ENCODE results near the gene CCDC197. TPM values are rescaled to one million over a fixed set of nuclear protein-coding genes. Genes with fewer than 3 reads are reported as not detected.

Gene CCDC197
- total RNA-seq, 1 experiment from 2014 or later = not detected

- no peak for DNase-seq (ENCODE audit: extremely low read depth, low read depth)
Measured at GRCh38 chr14:94038921-94039629, 42.0 kb downstream of the CCDC197 start.

GRCh38 chr14:94040247-94040646 is 43.1 kb downstream of the CCDC197 start:
- no peak for DNase-seq (ENCODE audit: extremely low read depth, low read depth)

- DNase-seq (ENCODE audit: extremely low read depth, low read depth) = no peak
Measured at GRCh38 chr14:94040796-94041195, 43.7 kb downstream of the CCDC197 start.

- no peak for DNase-seq (ENCODE audit: extremely low read depth, low read depth)
Measured at GRCh38 chr14:94041551-94042346, 44.6 kb downstream of the CCDC197 start.

- DNase-seq (ENCODE audit: extremely low read depth, low read depth) = no peak
Measured at GRCh38 chr14:94042433-94043091, 45.5 kb downstream of the CCDC197 start.

GRCh38 chr14:94043111-94043755 is 46.1 kb downstream of the CCDC197 start:
- no peak for DNase-seq (ENCODE audit: extremely low read depth, low read depth)

- DNase-seq (ENCODE audit: extremely low read depth, low read depth) = no peak
Measured at GRCh38 chr14:94043756-94044475, 46.8 kb downstream of the CCDC197 start.

- no peak for DNase-seq (ENCODE audit: extremely low read depth, low read depth)
Measured at GRCh38 chr14:94044476-94045091, 47.5 kb downstream of the CCDC197 start.

- no peak for DNase-seq (ENCODE audit: extremely low read depth, low read depth)
Measured at GRCh38 chr14:94045101-94045500, 48.0 kb downstream of the CCDC197 start.

GRCh38 chr14:94045563-94046345 is 48.7 kb downstream of the CCDC197 start:
- no peak for DNase-seq (ENCODE audit: extremely low read depth, low read depth)

- DNase-seq (ENCODE audit: extremely low read depth, low read depth) = no peak
Measured at GRCh38 chr14:94046696-94047250, 49.7 kb downstream of the CCDC197 start.

- no peak for DNase-seq (ENCODE audit: extremely low read depth, low read depth)
Measured at GRCh38 chr14:94047581-94047980, 50.5 kb downstream of the CCDC197 start.

- DNase-seq (ENCODE audit: extremely low read depth, low read depth) = no peak
Measured at GRCh38 chr14:94048691-94049624, 51.9 kb downstream of the CCDC197 start.

- no peak for DNase-seq (ENCODE audit: extremely low read depth, low read depth)
Measured at GRCh38 chr14:94049625-94050023, 52.5 kb downstream of the CCDC197 start.

- no peak for DNase-seq (ENCODE audit: extremely low read depth, low read depth)
Measured at GRCh38 chr14:94050231-94050880, 53.3 kb downstream of the CCDC197 start.

- peak; percentile 8 for DNase-seq (ENCODE audit: extremely low read depth, low read depth)
Measured at GRCh38 chr14:94051115-94051514, 54.0 kb downstream of the CCDC197 start.

GRCh38 chr14:94051779-94052178 is 54.7 kb downstream of the CCDC197 start:
- DNase-seq (ENCODE audit: extremely low read depth, low read depth) = no peak
